Stimulated activated CD4-positive, alpha-beta T cell treated with anti-CD3 and anti-CD28 coated beads, TNF-alpha, amount 100 ng/mL, for 24 hours (primary cell): Measurements from ENCODE around the gene PYROXD2.
A peak's percentile ranks its signal among the peaks of the same experiment; 100 is the strongest.

Experiments
- DNase-seq, 3 experiments: peaks; one replicate each; pipeline ENCODE4 v3.0.0-alpha.2; 2020; ENCODE audit warnings: low read depth in 3 of 3

The PYROXD2 gene

GRCh38 chr10:98415731-98416119 lies 743 bp upstream of the PYROXD2 start:
- no peak for DNase-seq

- no peak for DNase-seq
Measured at GRCh38 chr10:98414578-98414931, 427 bp downstream of the PYROXD2 start.

GRCh38 chr10:98411768-98412167 lies 3.2 kb downstream of the PYROXD2 start:
- no peak for DNase-seq

GRCh38 chr10:98411166-98411565 lies 3.8 kb downstream of the PYROXD2 start:
- no peak for DNase-seq

GRCh38 chr10:98410759-98411158 lies 4.2 kb downstream of the PYROXD2 start:
- DNase-seq = no peak

- no peak for DNase-seq
Measured at GRCh38 chr10:98410135-98410743, 4.7 kb downstream of the PYROXD2 start.

GRCh38 chr10:98408799-98409198 lies 6.2 kb downstream of the PYROXD2 start:
- DNase-seq = no peak

- no peak for DNase-seq
Measured at GRCh38 chr10:98407744-98408241, 7.2 kb downstream of the PYROXD2 start.

- no peak for DNase-seq
Measured at GRCh38 chr10:98407017-98407743, 7.8 kb downstream of the PYROXD2 start.

- no peak for DNase-seq
Measured at GRCh38 chr10:98405422-98405821, 9.6 kb downstream of the PYROXD2 start.

- peak in 1 of 3 experiments; percentile 15 for DNase-seq
Measured at GRCh38 chr10:98404571-98405359, 10.2 kb downstream of the PYROXD2 start.

GRCh38 chr10:98403812-98404504 lies 11.0 kb downstream of the PYROXD2 start:
- no peak for DNase-seq

GRCh38 chr10:98402931-98403718 lies 11.9 kb downstream of the PYROXD2 start:
- DNase-seq = no peak

- no peak for DNase-seq
Measured at GRCh38 chr10:98402478-98402877, 12.5 kb downstream of the PYROXD2 start.

GRCh38 chr10:98400482-98400881 lies 14.5 kb downstream of the PYROXD2 start:
- no peak for DNase-seq

- no peak for DNase-seq
Measured at GRCh38 chr10:98399784-98400183, 15.2 kb downstream of the PYROXD2 start.

GRCh38 chr10:98397089-98397600 lies 17.8 kb downstream of the PYROXD2 start:
- DNase-seq = no peak

GRCh38 chr10:98396096-98397063 lies 18.6 kb downstream of the PYROXD2 start:
- DNase-seq = no peak

GRCh38 chr10:98394851-98395440 lies 20.0 kb downstream of the PYROXD2 start:
- DNase-seq = no peak
